Gastrocnemius medialis (tissue), 4 donors: ENCODE data around the gene NRXN2.

Experiments
- CTCF ChIP-seq, 5 experiments: fragments of 450-650 bp in 3 of 5; fragments of 200-600 bp in 2 of 5; sonication (generic) in 2 of 5; IDR thresholded peaks in 4 of 5; conservative IDR thresholded peaks in 1 of 5; 1 replicate in 4 of 5; 2 replicates in 1 of 5; pipeline ENCODE4 v1.5.1; 2016 to 2019; ENCODE audit warnings: antibody characterized with exemption in 5 of 5, mild to moderate bottlenecking in 3 of 5, moderate library complexity in 3 of 5
- POLR2A ChIP-seq, 2 donors: fragments of 450-650 bp; IDR thresholded peaks; one replicate each; pipeline ENCODE4 v1.6.1; 2017; ENCODE audit warnings: antibody characterized with exemption in 2 of 2, mild to moderate bottlenecking in 2 of 2, moderate library complexity in 2 of 2

- TF ChIP-seq POLR2A (IDR thresholded peaks at IDR 0.05) (no peak), CTCF (IDR thresholded peaks at IDR 0.05 in 4 of 5, conservative IDR thresholded peaks at IDR 0.05 in 1 of 5) (no peak)
Observed at GRCh38 chr11:64711138-64711955, 11.7 kb downstream of the NRXN2 start.
